Measurements from ENCODE around the gene PPCDC. TPM values are rescaled to one million over a fixed set of nuclear protein-coding genes. Genes with fewer than 3 reads are reported as not detected.

The PPCDC gene
- total and polyA plus RNA-seq, 4 experiments from 2014 or later = 8.5 to 15.2 (median 13.3) TPM

Other genes starting within 250 kb of the PPCDC start
- gene CSK, start 241.5 kb upstream of the PPCDC start, total RNA-seq = 100 to 1,000 TPM; 234 to 247 TPM
- gene CSK, start 241.5 kb upstream of the PPCDC start, polyA plus RNA-seq = 100 to 1,000 TPM in 1 of 2 donors, 10 to 100 TPM in 1; 72.5 to 125 TPM
- under 1 TPM; 0.23 to 0.39 TPM for gene LMAN1L, start 210.8 kb upstream of the PPCDC start, total RNA-seq
- gene LMAN1L, start 210.8 kb upstream of the PPCDC start, polyA plus RNA-seq = not detected
- not detected for gene CPLX3, start 197.0 kb upstream of the PPCDC start, total RNA-seq
- not detected for gene CPLX3, start 197.0 kb upstream of the PPCDC start, polyA plus RNA-seq
- 10 to 100 TPM; 84.9 to 88.3 TPM for gene ULK3, start 180.4 kb upstream of the PPCDC start, total RNA-seq
- gene ULK3, start 180.4 kb upstream of the PPCDC start, polyA plus RNA-seq = 10 to 100 TPM; 33.6 to 38.5 TPM
- 100 to 1,000 TPM; 132 to 138 TPM for gene SCAMP2, start 150.2 kb upstream of the PPCDC start, total RNA-seq
- 100 to 1,000 TPM; 152 to 179 TPM for gene SCAMP2, start 150.2 kb upstream of the PPCDC start, polyA plus RNA-seq
- 10 to 100 TPM; 70.4 to 73.1 TPM for gene MPI, start 133.5 kb upstream of the PPCDC start, total RNA-seq
- gene MPI, start 133.5 kb upstream of the PPCDC start, polyA plus RNA-seq = 10 to 100 TPM; 63.0 to 66.2 TPM
- gene FAM219B, start 116.7 kb upstream of the PPCDC start, total RNA-seq = 100 to 1,000 TPM; 101 to 117 TPM
- gene FAM219B, start 116.7 kb upstream of the PPCDC start, polyA plus RNA-seq = 10 to 100 TPM; 17.4 to 26.1 TPM
- 10 to 100 TPM; 66.8 to 74.4 TPM for gene COX5A, start 85.5 kb upstream of the PPCDC start, total RNA-seq
- 100 to 1,000 TPM; 331 to 336 TPM for gene COX5A, start 85.5 kb upstream of the PPCDC start, polyA plus RNA-seq
- 1 to 10 TPM; 2.6 to 2.8 TPM for gene RPP25, start 66.8 kb upstream of the PPCDC start, total RNA-seq
- gene RPP25, start 66.8 kb upstream of the PPCDC start, polyA plus RNA-seq = 1 to 10 TPM; 2.6 to 2.8 TPM
- gene SCAMP5, start 28.0 kb upstream of the PPCDC start, total RNA-seq = under 1 TPM; 0.26 to 0.33 TPM
- gene SCAMP5, start 28.0 kb upstream of the PPCDC start, polyA plus RNA-seq = under 1 TPM in 1 of 2 donors, not detected in 1; 0.15 TPM
- 10 to 100 TPM; 25.9 to 27.0 TPM for gene C15orf39, start 178.3 kb downstream of the PPCDC start, total RNA-seq
- 1 to 10 TPM in 1 of 2 donors, under 1 TPM in 1; 0.36 to 4.6 TPM for gene C15orf39, start 178.3 kb downstream of the PPCDC start, polyA plus RNA-seq
- gene GOLGA6C, start 234.7 kb downstream of the PPCDC start, total RNA-seq = not detected
- not detected for gene GOLGA6C, start 234.7 kb downstream of the PPCDC start, polyA plus RNA-seq

All from CD4-positive, alpha-beta memory T cell (primary cell).